ENCODE data around the gene VPS52.

VPS52 gene, protein sequence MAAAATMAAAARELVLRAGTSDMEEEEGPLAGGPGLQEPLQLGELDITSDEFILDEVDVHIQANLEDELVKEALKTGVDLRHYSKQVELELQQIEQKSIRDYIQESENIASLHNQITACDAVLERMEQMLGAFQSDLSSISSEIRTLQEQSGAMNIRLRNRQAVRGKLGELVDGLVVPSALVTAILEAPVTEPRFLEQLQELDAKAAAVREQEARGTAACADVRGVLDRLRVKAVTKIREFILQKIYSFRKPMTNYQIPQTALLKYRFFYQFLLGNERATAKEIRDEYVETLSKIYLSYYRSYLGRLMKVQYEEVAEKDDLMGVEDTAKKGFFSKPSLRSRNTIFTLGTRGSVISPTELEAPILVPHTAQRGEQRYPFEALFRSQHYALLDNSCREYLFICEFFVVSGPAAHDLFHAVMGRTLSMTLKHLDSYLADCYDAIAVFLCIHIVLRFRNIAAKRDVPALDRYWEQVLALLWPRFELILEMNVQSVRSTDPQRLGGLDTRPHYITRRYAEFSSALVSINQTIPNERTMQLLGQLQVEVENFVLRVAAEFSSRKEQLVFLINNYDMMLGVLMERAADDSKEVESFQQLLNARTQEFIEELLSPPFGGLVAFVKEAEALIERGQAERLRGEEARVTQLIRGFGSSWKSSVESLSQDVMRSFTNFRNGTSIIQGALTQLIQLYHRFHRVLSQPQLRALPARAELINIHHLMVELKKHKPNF

DNA sequence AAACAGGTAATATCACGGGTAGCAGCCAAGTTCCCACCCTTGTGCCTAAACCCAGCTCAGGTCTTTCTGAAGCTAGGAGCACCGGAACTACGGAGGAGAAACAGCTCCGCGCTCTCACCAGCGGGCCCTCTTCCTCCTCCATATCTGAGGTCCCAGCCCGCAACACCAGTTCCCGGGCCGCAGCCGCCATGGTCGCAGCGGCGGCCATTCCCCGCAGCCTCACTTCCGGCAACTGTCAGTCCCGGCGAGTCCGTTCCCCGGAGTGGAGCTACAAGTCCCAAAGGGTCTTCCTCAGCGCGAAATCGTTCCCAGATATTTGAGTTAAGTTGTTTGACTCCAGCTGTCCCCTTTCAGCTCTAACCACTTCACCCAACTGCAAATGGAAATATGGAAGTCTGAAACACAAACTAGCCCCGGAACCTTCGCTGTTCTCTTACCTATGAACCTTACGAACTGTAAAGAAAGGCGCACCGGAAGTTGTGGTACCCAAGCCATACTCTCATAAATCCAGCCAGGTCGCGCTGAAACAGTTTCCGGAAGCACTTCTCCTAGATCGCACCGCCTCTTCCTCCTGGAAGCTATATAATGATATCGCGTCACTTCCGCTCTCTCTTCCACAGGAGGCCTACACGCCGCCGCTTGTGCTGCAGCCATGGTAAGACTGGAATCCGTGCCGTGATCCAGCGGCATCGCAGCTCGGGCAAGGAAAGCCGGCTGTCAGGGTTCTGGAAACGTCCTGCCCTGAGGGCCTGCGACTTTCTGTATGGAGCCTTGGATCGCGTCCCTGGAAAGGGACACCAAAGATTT is at the start of gene VPS52, which contains the start of gene RPS18:
TSS of gene VPS52 (minus strand) at position 409 of the 807 bp plus-strand sequence. CDS start at position 208, 201 bp downstream.
TSS of gene RPS18 (plus strand) at position 608 of the 807 bp plus-strand sequence. CDS start at position 653, 45 bp downstream.
- in situ Hi-C loops (cut with HindIII; ENCODE audit: low pct_ligation_motif_present, low pct_unique_long_range_greater_than_20kb, low sequenced_read_pairs) = no loop called here
- DNase-seq = peak; percentile 98

DNA sequence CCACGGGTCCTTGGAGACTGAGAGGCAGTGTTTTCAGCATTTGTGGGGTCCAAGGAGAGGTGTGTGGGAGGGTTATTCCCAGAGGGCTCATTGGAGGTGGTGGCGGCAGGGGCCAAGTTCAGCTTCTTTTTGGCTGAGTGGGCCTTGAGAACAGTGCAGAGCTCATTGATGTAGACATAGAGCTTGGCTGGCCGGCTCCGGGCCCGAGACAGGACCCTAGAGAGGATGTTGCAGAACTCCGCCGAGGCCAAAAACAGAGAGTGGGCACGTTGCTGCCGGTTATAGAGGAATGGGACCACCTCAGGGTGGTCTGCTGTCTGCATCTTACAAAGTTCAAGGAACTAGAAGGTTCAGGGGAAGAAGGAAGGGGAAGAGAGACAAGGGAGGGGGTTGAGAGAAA is 49.6 kb upstream of the VPS52 start:
- DNase-seq = no peak

GRCh38 chr6:33320315-33321181 is 48.9 kb upstream of the VPS52 start:
- peak; percentile 34 for DNase-seq
- in situ Hi-C loops (cut with HindIII; ENCODE audit: low pct_ligation_motif_present, low pct_unique_long_range_greater_than_20kb, low sequenced_read_pairs) = no loop called here

More for the DNA sequence above, 49.6 kb upstream of the VPS52 start:
- in situ Hi-C loops (cut with HindIII; ENCODE audit: low pct_ligation_motif_present, low pct_unique_long_range_greater_than_20kb, low sequenced_read_pairs) = no loop called here

GRCh38 chr6:33319939-33320314 is 48.3 kb upstream of the VPS52 start:
- in situ Hi-C loops (cut with HindIII; ENCODE audit: low pct_ligation_motif_present, low pct_unique_long_range_greater_than_20kb, low sequenced_read_pairs) = no loop called here

DNA sequence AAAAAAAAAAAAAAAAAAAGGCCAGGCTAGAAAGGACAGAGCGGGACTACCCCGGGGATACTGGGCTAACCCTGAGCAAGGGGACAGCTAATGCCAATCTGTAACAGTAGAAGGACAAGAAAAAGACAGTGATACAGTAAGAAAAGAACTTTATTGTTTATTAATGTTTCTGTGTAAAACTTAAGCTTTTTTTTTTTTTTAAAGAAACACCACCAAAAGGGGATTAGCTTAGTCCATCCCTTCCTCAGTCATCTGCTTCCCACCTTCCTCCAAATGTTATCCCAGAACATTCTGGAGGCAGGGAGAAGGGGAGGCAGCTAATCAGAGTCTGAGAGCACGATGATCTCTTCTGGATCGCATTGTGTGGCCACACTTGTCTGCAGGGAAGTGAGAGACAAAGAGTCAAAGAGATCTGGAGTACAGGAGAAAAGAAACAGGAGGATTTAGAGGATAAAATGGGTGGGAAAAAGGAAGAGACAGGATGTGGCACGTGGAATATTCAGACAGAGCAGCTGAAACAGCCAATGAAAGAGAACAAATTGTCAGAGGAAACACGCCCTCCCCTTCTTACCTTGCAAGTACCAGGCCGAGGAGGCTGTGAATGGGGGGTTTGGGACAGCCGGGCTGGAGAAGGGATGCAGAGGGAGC is 46.9 kb upstream of the VPS52 start:
- in situ Hi-C loops (cut with HindIII; ENCODE audit: low pct_ligation_motif_present, low pct_unique_long_range_greater_than_20kb, low sequenced_read_pairs) = no loop called here
- no peak for DNase-seq

More at GRCh38 chr6:33319939-33320314, 48.3 kb upstream of the VPS52 start:
- no peak for DNase-seq

DNA sequence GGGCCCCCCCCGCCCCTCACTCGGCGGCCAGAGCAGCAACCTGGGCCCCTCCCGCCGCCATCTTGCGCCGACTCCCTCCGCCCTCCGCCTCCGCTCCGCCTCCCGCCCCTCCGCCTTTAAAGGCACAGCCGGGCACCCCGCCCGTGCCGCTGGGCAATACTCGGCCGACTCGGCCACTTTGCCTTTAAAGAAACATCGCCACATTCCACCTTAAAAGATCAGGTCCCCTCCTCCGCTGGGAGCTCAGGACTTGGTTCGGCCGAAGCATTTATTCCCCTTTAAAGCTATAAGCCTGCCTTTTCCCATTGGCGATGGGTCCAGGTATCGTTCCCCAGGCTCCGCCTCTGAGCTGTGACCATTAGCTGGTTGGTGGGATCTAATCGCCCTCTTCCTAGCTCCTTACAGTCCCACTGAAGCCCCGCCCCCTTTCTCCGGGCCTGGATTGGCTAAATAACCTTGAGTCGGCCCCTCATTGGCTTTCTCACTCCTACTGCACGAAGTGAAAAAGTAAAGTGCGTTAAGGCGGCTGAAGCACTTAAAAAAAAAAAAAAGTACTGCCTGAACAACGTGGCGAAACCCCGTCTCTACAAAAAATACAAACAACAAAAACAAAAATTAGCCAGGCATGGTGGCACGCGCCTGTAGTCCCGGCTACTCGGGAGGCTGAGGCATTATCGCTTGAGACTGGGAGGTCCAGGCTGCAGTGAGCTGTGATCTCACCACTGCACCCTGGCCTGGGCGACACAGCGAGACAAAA is 46.2 kb upstream of the VPS52 start, which contains the start of gene ZBTB22:
TSS of gene ZBTB22 (minus strand) at position 76 of the 757 bp plus-strand sequence. CDS start 828 bp downstream, outside the sequence.
- DNase-seq = peak; percentile 98
- in situ Hi-C loops (cut with HindIII; ENCODE audit: low pct_ligation_motif_present, low pct_unique_long_range_greater_than_20kb, low sequenced_read_pairs) = no loop called here

- DNase-seq = no peak
- in situ Hi-C loops (cut with HindIII; ENCODE audit: low pct_ligation_motif_present, low pct_unique_long_range_greater_than_20kb, low sequenced_read_pairs) = no loop called here
These were observed 45.7 kb upstream of the VPS52 start for GRCh38 chr6:33317419-33317668.

DNA sequence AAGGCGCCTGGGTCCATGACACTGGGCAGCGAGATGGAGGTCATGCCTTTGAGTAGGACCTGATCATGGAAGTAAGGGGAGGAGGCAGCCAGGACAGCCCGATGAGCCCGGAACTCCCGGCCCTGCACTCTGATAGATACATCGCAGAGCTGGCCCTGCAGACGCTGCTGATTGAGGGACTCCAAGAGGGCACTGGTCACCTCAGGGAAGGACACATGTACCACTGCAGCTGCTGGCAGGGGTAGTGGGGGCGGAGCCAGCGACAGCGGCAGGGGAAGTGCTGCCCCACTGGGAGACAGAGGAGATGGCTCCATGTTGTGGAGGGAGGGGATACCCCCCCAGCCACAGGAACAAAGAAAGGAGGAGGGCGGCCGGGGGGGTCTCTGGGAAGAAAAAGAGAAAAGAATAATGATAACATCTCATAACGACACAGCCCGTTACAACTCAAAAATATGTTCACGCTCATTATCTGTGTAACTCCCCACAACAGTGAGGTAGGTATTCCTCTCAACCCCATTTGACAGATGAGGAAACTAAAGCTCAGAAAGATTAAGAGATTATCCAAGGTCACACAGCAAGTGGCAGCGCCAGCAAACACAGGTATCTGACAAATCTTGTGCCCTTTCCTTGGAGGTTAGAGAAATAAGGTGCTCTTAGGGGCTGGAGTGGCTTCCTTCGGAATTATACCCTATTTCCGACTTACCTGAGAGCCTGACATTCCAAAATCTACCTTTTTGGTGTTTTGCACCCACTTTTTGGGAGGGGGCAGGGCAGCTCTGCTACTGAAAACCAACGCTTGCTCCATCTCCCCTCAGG is 45.1 kb upstream of the VPS52 start:
- in situ Hi-C loops (cut with HindIII; ENCODE audit: low pct_ligation_motif_present, low pct_unique_long_range_greater_than_20kb, low sequenced_read_pairs) = no loop called here
- DNase-seq = no peak

DNA sequence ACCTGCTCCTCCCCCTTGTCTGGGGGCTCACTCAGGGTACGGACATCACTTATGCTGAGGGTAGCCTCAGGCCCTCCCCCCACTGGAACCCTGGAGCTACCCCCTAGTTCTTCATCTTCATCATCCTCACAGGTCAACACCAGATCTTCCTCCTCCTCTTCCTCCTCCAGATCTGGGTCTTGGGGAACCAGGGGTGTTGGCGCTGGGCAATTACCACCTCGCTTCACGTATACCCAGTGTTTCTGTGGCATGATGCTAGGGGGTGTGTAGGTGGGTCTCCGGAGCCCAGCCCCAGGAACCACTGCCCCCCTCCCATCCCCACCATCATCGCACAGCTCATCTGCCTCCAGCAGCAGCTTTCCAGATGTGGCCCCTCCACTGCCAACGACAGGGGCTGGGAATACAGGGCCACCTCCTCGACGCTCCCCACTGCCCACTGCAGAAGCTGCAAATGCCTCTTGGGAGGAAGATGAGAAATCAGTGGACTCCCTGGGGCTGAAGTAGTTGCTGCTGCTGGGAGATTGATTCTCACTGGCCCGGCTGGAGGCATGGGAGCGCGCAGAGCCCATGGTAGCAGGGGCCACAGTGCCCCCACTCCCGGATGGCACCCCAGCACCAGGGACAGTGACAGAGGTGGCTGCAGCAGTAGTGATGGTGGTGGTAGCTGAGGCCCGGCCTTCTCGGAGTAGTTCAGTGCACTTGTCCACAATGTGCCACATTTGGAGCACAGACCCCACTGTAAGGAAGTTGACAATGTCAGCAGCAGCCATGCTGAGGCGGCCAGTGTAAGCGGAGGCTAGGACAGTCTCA is 44.3 kb upstream of the VPS52 start:
- no peak for DNase-seq
- in situ Hi-C loops (cut with HindIII; ENCODE audit: low pct_ligation_motif_present, low pct_unique_long_range_greater_than_20kb, low sequenced_read_pairs) = no loop called here

DNA sequence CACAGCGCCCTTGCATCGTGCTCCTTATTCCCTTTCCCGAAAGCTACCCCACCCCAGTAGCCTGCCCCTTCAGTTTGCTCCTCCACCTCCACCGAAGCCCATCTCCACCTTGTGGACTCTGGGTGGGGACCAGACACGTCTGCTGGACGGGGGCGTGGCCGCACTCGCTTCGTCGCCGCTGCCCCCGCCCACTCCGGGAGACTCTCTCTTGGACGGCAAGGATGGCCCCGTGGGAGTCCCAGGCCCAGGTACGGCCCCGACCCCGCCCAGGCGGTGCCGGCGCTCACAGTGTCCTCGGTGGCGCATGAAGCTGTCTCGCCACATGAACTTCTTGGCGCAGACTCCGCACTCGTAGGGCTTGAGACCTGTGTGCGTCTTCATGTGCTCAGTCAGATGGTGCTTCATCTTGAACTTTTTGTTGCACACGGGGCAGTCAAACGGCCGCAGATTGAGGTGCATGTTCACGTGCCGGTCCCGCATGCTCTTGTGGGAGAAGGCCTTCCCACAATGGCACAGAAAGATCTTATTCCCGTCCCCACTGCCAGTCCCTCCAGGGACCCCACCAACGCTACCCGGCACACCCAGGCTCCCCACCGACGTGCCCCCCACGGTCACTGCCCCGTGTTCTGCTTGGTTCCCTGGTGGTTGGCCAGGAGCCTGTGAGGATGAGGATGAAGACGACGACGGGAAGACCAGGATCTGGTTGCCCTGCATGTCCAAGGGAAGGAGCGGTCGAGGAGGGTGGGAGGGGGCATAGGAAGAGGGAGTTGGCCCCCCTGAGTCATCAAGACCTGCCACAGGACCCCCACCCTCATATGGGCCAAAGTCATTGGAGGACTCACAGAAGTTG is 43.5 kb upstream of the VPS52 start:
- in situ Hi-C loops (cut with HindIII; ENCODE audit: low pct_ligation_motif_present, low pct_unique_long_range_greater_than_20kb, low sequenced_read_pairs) = no loop called here
- no peak for DNase-seq

- in situ Hi-C loops (cut with HindIII; ENCODE audit: low pct_ligation_motif_present, low pct_unique_long_range_greater_than_20kb, low sequenced_read_pairs) = no loop called here
- peak; percentile 52 for DNase-seq
These were observed 42.9 kb upstream of the VPS52 start for GRCh38 chr6:33314515-33314942.

DNA sequence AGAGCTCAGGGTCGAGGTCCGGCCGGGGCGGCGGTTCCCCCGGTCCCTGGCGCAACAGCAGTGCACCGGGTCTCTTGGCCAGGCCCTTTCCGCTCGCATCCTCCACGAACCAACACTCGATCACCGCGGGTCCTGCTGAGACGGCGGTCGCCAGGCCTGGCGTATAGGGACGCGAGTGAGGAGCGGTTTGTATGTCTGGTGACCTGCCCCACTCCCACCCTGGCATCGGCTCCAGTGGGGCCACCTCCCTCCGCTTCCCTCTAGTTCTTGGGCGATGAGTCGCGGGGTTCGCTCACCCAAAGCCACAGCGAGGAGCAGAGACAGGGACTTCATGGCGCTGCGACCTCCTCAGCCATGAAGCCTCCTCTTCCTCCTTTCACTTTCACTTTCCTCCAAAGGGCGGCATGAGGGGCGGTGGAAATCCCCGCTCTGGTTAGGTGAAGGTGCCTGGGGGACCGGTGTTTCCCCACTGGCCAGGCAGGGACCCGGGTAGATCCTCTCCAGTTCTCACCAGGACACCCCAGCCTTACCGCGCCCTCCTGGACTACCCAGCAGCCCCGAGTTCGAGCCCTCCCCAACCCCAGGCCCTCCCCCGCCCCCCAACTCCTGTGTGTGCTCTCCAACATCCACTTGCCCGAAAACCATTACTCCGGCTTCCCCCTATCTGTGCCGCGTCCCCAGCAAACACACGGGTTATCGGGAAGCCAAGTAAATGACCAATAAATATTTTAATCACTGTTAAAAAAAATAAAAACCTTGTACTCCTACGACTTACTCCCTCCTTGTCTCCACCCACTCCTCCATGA is 42.2 kb upstream of the VPS52 start, which contains the start of gene TAPBP:
TSS of gene TAPBP (minus strand) at position 370 of the 806 bp plus-strand sequence. CDS start at position 333, 37 bp downstream.
- in situ Hi-C loops (cut with HindIII; ENCODE audit: low pct_ligation_motif_present, low pct_unique_long_range_greater_than_20kb, low sequenced_read_pairs) = no loop called here
- DNase-seq = peak; percentile 74

GRCh38 chr6:33313105-33313708 is 41.5 kb upstream of the VPS52 start:
- in situ Hi-C loops (cut with HindIII; ENCODE audit: low pct_ligation_motif_present, low pct_unique_long_range_greater_than_20kb, low sequenced_read_pairs) = no loop called here
- no peak for DNase-seq
